HG03135 (cell line): ENCODE measurements around the gene ATXN1L.
"Not testable (repeated sequence)": the region's sequence is repeated elsewhere in the genome, so short reads cannot be mapped to it uniquely, and the experiment has no call there.

ENCODE experiments used
- ATAC-seq: cut with Tn5 transposase; IDR thresholded peaks from one replicate; pipeline ENCODE4 v1.9.1; 2021; ENCODE audit warnings: mild to moderate bottlenecking, moderate library complexity; ENCODE audit not compliant: unreplicated experiment

ATXN1L gene

DNA sequence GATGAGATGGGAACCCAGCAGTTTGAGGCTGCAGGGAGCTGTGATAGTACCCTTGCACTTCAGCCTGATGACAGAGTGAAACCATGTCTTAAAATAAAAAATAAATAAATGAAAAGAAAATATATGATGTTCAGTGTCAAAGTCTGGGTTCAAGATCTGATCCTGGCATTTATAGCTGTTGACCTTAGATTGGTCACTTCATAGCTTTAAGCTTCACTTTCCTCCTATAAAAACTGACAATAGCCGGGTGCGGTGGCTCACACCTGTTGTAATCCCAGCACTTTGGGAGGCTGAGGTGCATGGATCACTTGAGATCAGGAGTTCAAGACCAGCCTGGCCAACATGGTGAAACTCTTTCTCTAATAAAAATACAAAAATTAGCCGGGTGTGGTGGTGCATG, 43.4 kb downstream of the ATXN1L start:
- ATAC-seq = no peak

DNA sequence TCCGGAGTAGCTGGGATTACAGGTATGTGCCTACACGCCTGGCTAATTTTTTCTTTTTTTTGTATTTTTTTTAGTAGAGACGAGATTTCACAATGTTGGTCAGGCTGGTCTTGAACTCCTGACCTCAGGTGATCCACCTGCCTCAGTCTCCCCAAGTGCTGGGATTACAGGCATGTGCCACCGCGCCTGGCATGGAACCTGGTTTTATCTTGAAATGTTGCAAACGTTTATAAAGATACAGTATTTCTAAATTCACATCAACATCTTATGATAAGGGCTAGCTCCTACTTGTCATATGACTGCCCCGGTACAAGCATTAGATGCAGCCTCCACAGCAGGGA, 48.1 kb downstream of the ATXN1L start:
- ATAC-seq = no peak

DNA sequence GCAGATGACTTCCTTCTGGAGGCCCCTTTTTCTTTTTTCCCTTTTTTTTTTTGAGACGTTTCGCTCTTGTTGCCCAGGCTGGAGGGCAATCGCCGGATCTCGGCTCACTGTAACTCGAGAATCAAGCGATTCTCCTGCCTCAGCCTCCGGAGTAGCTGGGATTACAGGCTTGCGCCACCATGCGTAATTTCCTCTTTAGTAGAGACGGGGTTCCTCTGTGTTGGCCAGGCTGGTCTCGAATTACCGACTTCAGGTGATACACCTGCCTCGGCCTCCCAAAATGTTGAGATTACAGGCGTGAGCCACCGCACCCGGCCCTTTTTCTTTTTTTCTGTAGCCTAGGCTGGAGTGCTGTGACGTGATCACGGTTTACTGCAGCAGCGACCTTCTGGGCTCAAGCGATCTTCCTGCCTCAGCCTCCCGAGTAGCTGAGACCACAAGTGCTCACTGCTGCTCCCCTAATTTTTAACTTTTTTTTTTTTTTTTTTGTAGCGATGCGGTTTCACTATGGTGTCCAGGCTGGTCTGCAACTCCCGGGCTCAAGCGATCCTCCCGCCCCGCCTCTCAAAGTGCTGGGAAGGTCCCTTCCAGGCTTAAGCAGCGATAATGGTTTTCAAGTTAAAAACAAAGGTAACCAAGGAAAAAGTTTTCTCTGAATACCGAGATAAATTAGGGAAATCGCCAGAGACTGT, 48.6 kb downstream of the ATXN1L start:
- ATAC-seq = peak; percentile 22

DNA sequence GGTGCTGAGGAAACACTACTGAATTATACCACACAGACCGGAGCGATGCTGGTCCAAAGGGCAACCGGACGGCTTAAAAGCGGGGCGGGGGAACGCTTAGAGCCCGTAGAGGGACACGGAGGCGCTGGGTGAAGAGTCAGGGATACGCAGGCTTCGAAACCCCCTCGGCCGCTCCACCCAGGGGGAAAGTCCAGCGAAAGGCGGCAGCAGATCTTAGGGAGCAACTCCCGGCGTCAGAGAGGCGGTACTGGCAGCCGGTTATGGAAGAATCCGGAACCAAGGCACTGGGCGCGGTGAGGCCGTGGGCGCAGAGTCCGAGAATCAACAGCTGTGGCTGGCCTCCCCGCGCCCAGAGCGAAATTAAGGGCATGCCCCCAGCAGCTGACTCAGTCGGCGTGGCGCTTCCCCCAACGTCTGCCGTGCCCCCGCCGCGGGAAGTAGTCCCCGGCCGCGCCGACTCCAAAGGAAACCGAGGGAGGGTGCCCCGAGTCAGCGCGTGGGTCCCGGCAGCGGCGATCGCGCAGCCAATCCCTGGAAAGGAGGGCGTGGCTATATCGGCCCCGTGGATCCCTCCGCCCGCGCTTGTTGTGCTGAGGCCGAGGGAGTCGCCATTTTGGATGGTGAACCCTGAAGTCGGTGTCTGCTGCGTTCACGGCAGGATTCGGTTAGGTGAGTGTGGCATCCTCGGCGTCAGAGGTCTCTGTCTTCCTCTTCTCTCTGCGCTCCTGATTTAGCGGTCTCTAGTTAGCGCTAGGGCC, 49.3 kb downstream of the ATXN1L start, which contains the start of gene IST1:
IST1 (plus strand) TSS at position 611 of the 758 bp plus-strand sequence. CDS start 20,110 bp downstream, outside the sequence.
- peak; percentile 78 for ATAC-seq

- peak; percentile 30 for ATAC-seq
Measured at GRCh38 chr16:71895679-71896365, 50.0 kb downstream of the ATXN1L start.

- ATAC-seq = no peak
Measured at GRCh38 chr16:71896764-71897368, 51.1 kb downstream of the ATXN1L start.

- ATAC-seq = no peak
Measured at GRCh38 chr16:71899171-71899570, 53.4 kb downstream of the ATXN1L start.

DNA sequence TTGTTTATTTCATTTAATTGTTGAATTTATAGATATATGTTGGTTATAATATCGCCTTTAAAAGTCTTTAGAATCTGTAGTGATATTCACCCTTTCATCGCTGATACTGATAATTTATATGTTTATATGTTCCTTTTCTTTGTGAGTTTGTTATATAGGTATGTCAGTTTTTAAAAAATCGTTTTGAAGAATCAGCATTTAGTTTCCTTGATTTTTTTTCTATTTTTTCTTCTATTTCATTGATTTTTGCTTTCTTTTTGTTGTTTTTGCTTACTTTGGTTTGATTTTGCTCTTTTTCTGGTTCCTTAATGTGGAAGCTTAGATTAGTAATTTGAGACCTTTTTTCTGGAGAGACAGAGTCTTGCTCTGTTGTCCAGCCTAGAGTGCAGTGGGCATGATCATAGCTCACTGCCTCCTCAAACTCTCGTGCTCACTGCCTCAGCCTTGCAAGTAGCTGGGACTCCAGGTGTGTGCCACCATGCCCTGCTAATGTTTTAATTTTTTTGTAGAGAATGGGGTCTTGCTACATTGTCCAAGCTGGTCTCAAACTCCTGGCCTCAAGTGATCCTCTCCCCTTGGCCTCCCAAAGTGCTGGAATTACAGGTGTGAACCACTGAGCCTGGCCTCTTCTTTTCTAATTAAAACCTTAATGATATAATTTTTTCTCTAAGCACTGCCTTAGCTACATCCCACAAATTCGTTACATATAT, 57.0 kb downstream of the ATXN1L start:
- no peak for ATAC-seq

- no peak for ATAC-seq
Measured at GRCh38 chr16:71903608-71904007, 57.8 kb downstream of the ATXN1L start.

DNA sequence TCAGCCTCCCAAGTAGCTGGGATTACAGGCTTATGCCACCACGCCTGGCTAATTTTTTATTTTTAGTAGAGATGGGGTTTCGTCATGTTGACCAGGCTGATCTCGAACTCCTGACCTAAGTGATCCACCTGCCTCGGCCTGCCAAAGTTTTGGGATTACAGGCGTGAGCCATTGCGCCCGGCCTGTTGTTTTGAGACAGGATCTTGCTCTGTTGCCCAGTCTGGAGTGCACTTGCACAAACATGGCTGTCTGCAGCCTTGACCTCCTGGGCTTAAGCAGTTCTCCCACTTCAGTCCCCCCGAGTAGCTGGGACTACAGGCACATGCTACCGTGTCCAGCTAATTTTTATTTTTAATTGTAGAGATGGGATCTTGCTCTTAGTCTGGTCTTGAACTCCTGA, 58.5 kb downstream of the ATXN1L start:
- no peak for ATAC-seq

DNA sequence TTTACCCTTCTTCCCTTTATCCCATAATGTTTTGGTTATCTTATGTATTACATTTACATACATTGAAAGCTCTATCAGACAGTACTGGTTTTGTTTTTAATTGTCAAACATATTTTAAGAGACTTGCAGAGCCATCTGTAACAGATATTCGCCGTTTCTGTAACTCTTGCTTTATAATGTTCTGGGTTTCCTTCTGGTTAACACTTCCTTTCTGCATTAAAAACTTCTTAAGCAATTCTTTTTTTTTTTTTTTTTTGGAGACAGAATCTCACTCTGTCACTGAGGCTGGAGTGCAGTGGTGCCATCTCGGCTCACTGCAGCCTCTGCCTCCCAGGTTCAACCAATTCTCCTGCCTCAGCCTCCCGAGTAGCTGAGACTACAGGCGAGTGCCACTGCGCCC, 60.0 kb downstream of the ATXN1L start:
- ATAC-seq = not testable (repeated sequence)
